CD4-positive, alpha-beta T cell treated with Interleukin-12 subunit alpha and Interleukin-12 subunit beta, for 1 hour (primary cell): Measurements from ENCODE around the gene OSBPL2.

ENCODE experiments used
- DNase-seq: peaks from one replicate; pipeline ENCODE4 v3.0.0-alpha.2; 2020

Gene OSBPL2

GRCh38 chr20:62329389-62330377 lies 91.4 kb downstream of the OSBPL2 start:
- DNase-seq: no peak

GRCh38 chr20:62330576-62331317 lies 92.4 kb downstream of the OSBPL2 start:
- no peak for DNase-seq

DNA sequence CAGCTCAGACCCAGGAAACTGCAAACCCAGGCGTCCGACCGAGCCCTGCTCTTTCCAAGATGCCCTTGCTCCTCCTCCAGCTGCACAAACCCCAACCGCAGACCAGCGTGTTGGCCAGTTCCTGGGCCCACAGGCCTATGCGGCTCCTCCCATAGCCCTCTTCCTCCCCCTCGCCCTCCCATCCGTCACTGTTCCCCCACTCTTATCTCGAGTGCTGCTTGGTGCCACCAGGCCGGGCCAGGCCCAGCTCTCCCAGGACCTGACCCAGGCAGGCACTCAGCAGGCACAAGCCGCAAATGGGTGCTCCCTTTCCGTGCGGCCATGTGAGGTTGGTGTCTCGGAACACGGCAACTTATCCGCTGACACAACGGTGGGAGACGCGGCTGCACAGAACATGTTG lies 93.0 kb downstream of the OSBPL2 start:
- no peak for DNase-seq

- DNase-seq: no peak
Measured at GRCh38 chr20:62332421-62332820, 94.1 kb downstream of the OSBPL2 start.

- no peak for DNase-seq
Measured at GRCh38 chr20:62332989-62333819, 94.9 kb downstream of the OSBPL2 start.

DNA sequence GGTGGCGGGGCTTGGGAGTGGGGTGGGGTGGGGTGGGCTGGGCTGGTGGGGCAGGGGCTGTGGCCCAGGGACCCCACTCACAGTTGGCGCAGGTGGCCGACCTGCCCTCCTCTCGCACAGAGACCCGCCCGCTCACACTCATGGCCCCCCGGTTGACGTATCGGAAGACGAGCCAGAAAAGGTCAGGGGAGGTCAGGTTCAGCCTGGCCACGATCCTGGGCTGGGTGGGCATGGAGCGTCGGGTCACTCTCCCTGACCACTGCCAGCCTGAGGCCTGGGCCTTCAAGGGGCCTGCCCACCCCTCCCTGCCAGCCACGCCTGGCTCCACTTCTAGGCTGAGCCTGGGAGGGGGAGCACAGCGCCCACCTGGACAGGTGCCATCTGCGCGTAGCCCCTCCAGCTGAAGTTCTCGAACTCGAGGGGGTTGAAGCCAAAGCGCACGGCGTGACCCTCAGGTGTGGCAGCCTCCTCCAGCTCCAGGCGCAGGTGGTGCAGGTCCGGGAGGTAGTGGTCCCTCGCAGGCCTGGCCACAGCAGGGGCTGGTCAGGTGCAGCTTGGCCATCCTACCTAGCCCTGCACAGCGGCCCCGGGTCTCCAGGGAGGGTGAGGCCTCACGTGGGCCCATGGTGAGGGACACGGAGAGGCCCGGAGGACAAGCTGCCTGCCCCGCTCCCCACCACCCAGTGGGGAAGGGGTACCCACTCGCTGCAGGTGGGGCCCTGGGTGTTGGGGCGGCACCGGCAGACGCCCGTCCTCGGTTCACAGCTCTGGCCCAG lies 95.7 kb downstream of the OSBPL2 start:
- DNase-seq: no peak

DNA sequence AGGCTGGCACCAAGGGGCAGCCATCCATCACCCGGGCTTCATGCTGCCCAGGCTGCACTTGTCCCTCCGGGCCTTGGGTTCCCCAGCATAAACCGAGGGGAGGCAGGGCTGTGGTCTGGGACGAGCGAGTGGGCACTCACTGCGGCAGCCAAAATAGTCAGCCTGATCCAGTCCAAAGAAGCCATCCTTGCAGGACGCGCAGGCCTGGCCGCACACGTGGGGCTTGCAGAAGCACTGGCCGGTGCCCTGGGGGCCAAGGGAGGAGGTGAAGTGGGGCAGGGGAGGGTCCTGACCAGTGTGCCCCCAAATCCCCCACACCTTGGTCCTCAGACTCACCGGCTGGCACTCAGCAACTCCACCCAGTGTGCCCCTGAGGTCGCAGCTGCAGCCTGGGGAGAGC lies 96.6 kb downstream of the OSBPL2 start:
- DNase-seq: no peak

DNA sequence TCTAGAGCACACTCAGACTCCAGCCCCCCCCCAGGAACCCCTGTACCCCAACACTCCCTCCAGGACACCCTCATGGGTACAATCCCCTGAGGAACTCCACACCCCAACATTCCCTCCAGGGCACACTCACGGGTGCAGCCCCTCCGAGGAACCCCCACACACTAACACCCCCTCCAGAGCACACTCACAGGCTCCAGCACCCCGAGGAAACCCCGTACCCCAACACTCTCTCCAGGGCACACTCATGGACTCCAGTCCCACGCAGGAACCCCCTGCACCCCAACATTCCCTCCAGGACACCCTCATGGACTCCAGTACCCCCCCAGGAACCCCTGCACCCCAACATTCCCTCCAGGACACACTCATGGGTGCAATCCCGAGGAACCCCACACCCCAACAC lies 97.2 kb downstream of the OSBPL2 start:
- DNase-seq: no peak

DNA sequence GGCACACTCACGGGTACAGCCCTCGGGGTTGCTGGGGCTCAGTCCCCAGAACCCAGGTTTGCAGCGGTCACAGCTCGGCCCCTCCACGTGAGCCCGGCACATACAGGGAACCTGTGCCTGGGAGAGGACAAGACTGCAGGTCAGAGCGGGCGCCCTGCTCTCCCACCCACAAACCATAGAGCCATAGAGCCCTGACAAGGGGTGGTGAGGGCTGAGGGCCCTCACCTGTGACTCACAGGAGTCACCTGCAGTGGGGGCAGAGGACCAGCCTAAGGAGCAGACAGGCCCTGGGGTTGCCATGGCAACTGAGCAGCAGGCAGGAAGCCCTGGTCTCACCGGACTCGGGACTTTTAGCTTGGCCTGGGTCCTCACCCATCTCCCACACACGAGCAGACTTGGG lies 98.0 kb downstream of the OSBPL2 start:
- no peak for DNase-seq

DNA sequence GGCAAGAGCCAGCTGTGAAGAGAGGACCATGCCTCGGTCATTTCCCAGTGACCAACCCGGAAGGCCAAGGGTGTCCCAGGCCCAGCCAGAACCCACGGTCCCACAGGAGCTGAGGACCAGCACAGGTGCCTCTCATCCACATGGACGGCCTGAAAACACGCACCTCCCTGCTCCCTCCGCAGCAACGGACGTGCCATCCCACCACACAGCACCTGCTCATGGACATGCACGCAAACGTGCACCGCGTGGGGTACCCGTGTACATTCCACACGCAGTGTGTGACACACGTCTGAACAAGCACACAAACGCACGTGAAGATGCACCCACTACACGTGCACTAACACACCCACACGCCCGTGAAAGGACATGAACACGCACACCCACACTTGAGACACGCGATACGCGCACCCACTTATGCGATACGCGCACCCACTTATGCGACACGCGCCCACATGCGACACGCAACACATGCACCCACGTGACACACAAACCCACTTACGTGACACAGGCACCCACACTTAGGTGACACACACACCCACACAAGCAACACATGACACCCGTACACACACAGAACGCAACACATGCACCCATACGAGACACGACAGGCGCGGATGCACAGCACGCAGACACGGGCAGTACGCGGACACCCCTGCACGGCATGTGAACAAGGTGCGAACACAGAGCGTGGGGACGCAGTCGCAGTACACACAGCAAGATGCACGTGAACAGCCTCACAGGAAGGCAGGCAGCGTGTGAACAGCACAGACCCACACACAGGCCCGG lies 98.6 kb downstream of the OSBPL2 start:
- DNase-seq: no peak

- no peak for DNase-seq
Measured at GRCh38 chr20:62337558-62338293, 99.4 kb downstream of the OSBPL2 start.

DNA sequence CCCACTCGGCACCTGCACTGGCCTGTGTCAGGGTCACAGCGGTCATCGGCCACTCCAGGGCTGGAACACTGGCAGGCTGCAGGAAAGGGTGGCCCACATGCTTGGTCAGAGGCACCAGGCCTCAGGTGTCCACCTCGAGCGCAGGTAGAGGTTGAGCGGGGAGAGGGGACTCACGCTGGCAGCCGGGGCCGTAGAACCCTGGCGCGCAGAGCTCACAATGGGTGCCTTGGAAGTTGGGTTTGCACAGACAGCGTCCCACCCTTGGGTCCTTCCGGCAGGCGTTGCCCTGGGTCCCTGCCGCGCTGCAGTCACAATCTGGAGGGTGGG lies 99.9 kb downstream of the OSBPL2 start:
- DNase-seq: no peak

DNA sequence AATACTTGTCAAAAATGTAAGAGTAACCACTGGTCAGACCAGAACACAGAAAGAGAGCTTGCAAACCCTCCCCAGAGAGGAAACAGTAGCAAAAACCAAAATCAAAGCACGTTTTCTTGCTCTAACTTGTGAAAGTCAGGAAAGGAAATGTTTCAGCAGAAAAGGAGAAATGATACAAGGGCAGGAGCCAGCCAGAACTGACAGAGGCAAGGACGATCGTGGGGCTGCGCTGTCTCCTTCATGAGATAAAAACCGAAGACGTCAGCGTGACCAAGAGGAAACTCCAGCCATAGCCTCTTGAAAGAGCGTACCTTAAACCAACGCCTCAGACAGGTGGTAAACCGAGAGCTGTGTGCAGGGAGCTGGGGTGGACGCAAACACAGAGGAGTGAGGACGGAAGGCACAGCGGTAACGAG lies 101.3 kb downstream of the OSBPL2 start:
- DNase-seq: no peak

GRCh38 chr20:62342910-62343309 lies 104.6 kb downstream of the OSBPL2 start:
- no peak for DNase-seq

GRCh38 chr20:62344092-62344491 lies 105.8 kb downstream of the OSBPL2 start:
- DNase-seq: no peak

DNA sequence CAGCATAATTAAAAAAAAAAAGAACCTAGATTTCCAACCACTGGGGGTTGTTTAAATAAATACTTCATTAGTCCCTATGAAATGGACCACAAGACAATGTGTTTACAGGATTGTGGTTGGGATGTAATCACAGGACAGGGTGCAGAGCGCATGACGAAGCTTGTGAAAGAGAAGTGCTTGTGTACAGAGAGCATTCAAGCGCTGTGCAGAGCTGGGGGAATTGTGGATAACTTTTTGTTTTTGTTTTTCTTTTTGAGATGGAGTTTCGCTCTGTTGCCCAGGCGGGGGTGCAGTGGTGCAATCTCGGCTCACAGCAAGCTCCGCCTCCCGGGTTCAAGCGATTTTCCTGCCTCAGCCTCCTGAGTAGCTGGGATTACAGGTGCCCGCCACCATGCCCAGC lies 106.5 kb downstream of the OSBPL2 start:
- DNase-seq: no peak
